Endometrium (tissue), 2 donors: ENCODE results near the gene DNALI1.

Experiments
- FAIRE-seq: peaks from 2 replicates; lab custom pipeline; 2012; peaks lifted over from hg19 to GRCh38; lab: Jason Lieb, UNC
- donor health status: control.
- donor health status: control.

Gene DNALI1

DNA sequence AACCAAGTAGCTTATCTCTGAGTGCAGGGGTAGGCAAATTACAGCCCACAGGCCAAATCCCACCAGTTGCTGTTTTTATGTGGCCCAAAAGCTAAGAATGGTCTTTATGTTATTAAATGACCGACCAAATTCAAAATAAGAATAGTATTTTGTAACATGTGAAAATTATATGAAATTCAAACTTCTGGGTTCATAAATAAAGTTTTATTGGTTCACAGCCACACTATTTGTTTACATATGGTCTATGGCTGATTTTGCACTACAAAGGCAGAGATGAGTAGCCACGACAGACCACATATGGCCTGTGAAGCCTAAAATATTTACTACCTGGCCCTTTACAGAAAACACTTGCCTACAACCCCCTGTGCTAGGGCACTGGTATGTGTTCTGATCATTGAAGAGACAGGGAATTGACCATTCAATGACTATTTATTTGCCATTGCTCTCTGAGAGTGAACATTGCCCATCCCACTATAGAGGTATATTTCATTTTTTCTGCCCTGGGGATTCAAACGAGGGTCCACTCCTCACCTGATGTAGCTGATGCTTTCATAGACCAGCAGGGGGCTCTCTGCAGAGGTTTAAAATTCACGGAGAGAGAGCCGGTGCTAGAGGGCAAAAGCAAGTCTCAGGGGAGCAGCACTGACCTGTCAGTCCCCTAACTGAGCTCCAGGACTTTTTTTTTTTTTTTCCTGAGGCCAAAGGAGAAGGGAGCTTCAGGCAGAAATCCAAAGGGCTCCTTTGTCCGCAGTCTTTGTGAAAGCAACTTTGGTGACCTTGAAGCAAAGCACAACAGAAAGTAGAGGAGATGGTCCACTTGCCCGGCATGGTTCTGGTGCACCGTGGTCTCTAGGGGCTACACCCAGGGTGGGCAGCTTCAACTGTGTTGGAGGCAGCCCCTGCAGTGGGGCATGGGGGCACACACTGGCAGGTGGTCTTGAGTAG, 46.3 kb downstream of the DNALI1 start:
- no peak for FAIRE-seq

DNA sequence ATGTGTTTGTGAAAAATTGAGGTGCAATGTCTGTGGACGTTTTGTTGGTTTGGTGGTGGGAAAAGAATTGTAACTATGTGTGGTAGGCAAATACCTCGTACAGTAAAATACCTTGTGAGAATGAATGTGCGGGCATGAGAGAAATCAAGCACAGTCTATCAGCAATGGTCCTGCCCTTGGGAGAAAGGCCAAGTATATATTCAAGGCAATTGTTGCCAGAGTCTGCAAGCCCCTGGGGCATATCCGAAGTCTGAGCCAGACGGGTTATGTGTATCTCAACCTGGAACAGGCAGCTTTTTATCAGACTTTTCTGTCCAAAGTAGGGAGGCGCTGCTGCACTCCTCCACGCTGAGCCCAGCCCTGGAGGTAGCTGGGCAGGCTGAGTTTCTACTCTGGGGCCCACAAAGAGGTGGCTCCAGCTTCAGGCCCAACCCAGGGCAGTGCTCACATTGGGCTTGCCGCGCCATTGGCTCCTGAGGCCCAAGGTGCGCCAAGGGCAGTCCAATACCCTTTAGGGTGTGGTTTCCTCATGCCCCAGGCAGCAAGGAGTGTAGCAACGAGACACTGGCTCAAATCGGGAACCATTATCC, 48.4 kb downstream of the DNALI1 start:
- no peak for FAIRE-seq

DNA sequence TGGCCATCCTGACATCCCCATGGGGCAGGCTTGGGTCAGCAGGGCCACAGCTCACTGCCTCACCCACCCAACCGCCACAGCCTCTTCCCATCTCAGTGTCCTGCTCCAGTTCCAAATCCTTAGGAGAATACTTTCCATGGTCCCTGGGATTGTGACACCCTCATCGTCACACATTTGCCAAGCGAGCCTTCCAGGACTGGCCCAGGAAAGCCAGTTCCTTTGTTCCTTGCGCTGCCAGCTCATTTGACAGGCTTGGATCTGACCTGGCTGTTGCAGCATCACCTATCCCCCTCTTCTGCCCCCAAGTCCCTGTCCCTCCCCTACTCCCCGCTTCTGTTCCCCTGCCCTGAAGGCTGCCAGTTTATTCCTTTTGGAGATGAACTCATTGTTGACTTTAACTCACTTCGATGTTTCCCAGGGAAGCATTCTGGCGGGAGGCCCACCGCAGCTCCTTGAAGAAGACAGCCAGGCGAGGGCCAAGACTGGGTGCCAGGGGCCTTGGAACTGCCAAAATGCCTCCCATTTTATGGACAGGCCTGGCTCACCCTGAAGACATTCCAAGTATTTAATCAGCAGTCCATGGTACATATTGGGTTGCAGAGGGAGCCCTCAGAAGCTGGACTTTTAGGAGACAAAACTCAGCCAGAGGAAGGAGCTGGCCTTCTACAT, 49.2 kb downstream of the DNALI1 start:
- FAIRE-seq: no peak

DNA sequence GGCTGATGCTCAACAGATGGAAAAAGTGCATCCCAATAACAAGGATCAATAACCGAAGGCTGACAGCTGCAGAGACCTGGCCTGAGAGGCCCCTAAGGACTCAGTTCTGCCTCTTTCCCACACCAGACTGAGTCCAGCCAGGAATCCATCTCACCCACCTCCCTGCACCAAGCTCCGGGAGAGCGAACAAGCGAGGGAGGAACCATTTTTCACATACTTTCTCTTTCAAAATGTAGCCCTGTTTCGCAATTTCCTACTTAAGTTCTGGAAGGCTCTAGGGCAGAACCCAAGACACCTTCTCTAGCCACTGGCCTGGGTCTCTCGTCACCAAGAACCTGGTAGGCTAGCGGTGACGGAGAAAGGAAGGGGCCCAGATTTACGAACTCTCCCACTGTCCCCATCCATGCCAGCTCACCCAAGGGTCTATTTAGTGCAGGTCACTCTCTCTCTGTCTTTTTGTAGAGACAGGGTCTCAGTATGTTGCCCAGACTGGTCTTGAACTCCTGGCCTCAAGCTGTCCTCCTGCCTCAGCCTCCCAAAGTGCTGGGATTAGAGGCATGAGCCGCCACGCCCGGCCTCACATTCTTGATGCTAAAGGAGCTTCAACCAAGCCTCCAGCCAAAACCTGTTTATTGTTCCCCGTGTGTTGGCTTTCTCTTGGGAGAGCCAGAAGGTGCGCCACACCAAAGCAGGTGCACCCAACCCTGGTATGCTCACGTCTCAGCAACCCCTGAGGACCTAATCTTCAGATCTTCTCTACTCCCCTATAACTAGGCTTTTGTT, 49.9 kb downstream of the DNALI1 start:
- FAIRE-seq: no peak

DNA sequence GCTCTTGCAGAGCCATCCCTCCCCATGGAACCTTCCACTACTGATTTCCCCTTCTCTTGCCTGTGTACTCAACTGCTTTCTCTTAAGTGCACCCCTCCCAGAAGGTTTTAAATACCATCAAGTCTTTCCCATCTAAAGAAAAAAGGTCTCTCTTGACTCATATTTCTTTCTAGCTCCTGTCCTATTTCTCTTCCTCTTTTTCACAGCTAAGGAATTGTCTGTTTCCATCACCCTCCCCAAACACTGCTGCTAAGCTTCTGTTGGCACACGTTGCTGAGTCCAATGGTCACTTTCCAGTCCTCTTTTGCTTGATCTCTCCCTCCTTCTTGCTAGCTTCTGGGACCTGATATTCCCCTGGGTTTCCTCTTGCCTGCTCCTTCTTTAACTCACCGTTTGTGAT, 52.3 kb downstream of the DNALI1 start:
- FAIRE-seq: no peak

DNA sequence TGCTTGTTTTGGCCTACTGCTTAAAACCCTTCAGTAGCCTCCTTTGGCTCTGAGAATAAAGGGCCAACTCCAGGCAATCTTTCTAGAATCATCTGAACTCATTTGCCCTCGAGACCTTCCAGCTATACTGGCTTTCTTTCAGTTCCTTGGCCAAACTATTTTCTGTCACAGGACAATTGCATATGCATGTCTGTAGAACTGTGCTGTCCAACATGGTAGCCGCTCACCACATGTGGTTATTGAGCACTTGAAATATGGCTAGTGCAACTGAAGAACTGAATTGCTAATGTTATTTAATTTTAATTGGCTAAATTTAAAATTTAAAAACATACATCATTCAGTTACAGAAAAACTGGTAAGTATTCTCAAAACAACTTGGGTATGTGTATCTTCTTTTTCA, 53.3 kb downstream of the DNALI1 start:
- FAIRE-seq: no peak

DNA sequence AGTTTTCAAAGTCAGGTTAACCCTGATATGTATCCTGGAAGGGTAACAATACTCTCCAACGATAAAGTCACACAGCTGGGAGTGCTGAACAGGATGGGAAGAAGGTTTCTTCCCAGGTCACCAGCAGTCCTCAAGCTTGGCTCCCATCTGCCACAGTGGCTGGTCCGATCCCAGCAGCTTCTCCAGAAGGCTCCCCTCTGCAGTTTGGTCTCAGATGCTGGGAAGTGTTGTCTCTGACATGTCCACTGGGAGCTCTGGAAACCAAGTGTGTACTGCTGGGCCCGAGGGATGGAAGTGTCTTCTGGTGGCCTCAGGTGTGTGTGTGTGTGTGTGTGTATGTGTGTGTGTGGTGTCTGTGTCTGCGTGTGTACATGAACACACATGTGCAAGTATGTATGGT, 55.4 kb downstream of the DNALI1 start:
- FAIRE-seq: no peak

DNA sequence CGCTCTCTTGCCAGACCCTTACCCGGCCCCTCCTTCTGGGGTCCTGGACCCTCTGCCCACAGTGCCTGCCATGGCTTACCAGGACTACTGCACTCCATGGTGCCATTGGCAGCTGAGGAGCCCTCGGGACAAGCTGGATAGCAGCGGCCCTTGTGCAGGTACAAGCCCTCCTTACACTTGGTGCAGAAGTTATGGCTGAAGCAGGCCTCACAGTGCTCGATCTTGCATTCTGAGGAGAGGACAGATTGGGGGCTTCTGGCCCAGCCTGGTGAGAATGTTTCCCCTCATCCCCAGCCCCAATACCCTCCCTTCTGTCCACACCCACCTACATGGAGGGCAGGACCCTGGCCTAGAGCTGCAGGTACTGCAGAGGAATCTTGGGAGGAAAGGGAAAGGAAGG, 57.4 kb downstream of the DNALI1 start:
- FAIRE-seq: no peak

DNA sequence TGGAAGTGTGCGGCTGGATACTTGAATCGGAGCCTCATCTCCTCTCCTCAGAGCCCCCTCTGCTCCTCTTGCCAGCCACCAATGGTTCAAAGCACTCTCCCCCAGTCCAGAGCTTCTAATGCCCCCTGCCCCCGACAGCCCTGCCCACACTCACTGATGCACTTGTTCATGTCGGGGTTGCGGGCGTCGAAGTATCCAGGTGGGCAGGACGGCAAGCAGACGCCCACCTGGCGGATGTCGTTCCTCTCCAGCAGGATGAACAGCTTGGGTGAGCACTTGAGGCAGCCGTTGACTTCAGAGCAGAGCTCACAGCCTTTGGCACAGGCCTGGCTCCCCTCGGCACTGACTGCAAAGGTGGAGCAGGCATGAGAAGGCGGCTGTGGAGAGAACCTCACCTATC, 59.6 kb downstream of the DNALI1 start:
- no peak for FAIRE-seq
